ENCODE measurements around the gene HOXB3. TPM values are rescaled to one million over a fixed set of nuclear protein-coding genes. Genes with fewer than 3 reads are reported as not detected.

Gene HOXB3
- total RNA-seq, 2 donors from 2014 or later: 7.8 to 11.4 TPM

- 84% methylated on average over 70 of the region's 70 CpGs for WGBS
- Histone ChIP-seq H3K27me3 (replicated peaks; ENCODE audit: insufficient read depth) (no peaks in the 10 kb centered on the region), H3K36me3 (no peaks in the 10 kb centered on the region), H3K27ac (no peak overlapping the region), H3K4me3 (no peak overlapping the region), H3K4me1 (replicated peaks) (no peaks in the 10 kb centered on the region), H3K9me3 (no peaks in the 10 kb centered on the region)
- intact Hi-C loops (cut with DNase I): no loop called here
- TF ChIP-seq CTCF (IDR thresholded peaks at IDR 0.05) (no peak), POLR2AphosphoS5 (IDR thresholded peaks at IDR 0.05) (no peak), POLR2A (IDR thresholded peaks at IDR 0.05) (no peak)
- no peak for DNase-seq (ENCODE audit: low spot score)
Observed at GRCh38 chr17:48550502-48551213, 39.4 kb downstream of the HOXB3 start.

GRCh38 chr17:48549914-48550501 is 40.0 kb downstream of the HOXB3 start:
- intact Hi-C loops (cut with DNase I): no loop called here
- Histone ChIP-seq H3K4me1 (replicated peaks) (no peaks in the 10 kb centered on the region), H3K27ac (no peak overlapping the region), H3K9me3 (no peaks in the 10 kb centered on the region), H3K4me3 (no peak overlapping the region), H3K36me3 (no peaks in the 10 kb centered on the region), H3K27me3 (replicated peaks; ENCODE audit: insufficient read depth) (no peaks in the 10 kb centered on the region)
- no peak for DNase-seq (ENCODE audit: low spot score)
- TF ChIP-seq CTCF (IDR thresholded peaks at IDR 0.05): no peak
- no peak for TF ChIP-seq POLR2AphosphoS5 (IDR thresholded peaks at IDR 0.05)
- no peak for TF ChIP-seq POLR2A (IDR thresholded peaks at IDR 0.05)
- WGBS: 86% methylated on average over 18 of the region's 18 CpGs

- 73% methylated on average over 3 of the region's 3 CpGs for WGBS
- H3K27ac ChIP-seq: no peak overlapping the region
- no peaks in the 10 kb centered on the region for H3K9me3 ChIP-seq
- intact Hi-C loops (cut with DNase I): no loop called here
- no peak for TF ChIP-seq POLR2A (IDR thresholded peaks at IDR 0.05)
- TF ChIP-seq POLR2AphosphoS5 (IDR thresholded peaks at IDR 0.05): no peak
- TF ChIP-seq CTCF (IDR thresholded peaks at IDR 0.05): no peak
- H3K4me1 ChIP-seq (replicated peaks): no peaks in the 10 kb centered on the region
- no peaks in the 10 kb centered on the region for H3K27me3 ChIP-seq (replicated peaks; ENCODE audit: insufficient read depth)
- H3K36me3 ChIP-seq: no peaks in the 10 kb centered on the region
- no peak for DNase-seq (ENCODE audit: low spot score)
- H3K4me3 ChIP-seq: no peak overlapping the region
Observed at GRCh38 chr17:48549281-48549630, 40.8 kb downstream of the HOXB3 start.

GRCh38 chr17:48548523-48549280 is 41.3 kb downstream of the HOXB3 start:
- TF ChIP-seq POLR2AphosphoS5 (IDR thresholded peaks at IDR 0.05): no peak
- TF ChIP-seq CTCF (IDR thresholded peaks at IDR 0.05): no peak
- TF ChIP-seq POLR2A (IDR thresholded peaks at IDR 0.05): no peak
- Histone ChIP-seq H3K27me3 (replicated peaks; ENCODE audit: insufficient read depth) (no peaks in the 10 kb centered on the region), H3K4me1 (replicated peaks) (no peaks in the 10 kb centered on the region), H3K27ac (no peak overlapping the region), H3K9me3 (no peaks in the 10 kb centered on the region), H3K36me3 (no peaks in the 10 kb centered on the region), H3K4me3 (no peak overlapping the region)
- no peak for DNase-seq (ENCODE audit: low spot score)
- intact Hi-C loops (cut with DNase I): no loop called here
- 84% methylated on average over 6 of the region's 6 CpGs for WGBS

Measured in prostate gland (tissue), 2 donors.